Caki2 (cell line): ENCODE measurements around the gene TYW1. TPM values are rescaled to one million over a fixed set of nuclear protein-coding genes. Genes with fewer than 3 reads are reported as not detected.
"Not testable (repeated sequence)": the region's sequence is repeated elsewhere in the genome, so short reads cannot be mapped to it uniquely, and the experiment has no call there.

Experiments used
- DNase-seq: peaks from one replicate; pipeline ENCODE4 v3.0.0-alpha.2; 2015; ENCODE audit warnings: low read depth
- in situ Hi-C: cut with HindIII; loops from 2 replicates; pipeline ENCODE4 v1.10.0; 2016; ENCODE audit warnings: low sequenced_read_pairs, low pct_unique_long_range_greater_than_20kb, mixed read lengths
- total RNA-seq: library from RNA; depleted of rRNA; stranded (reverse); fragments of >200 nt; shearing (Covaris generic); gene quantifications from 2 replicates; pipeline ENCODE4 v1.2.3, GENCODE V29; 2014; ENCODE audit warnings: low replicate concordance

The TYW1 gene
- total RNA-seq, 1 experiment from 2014 or later: 20.3 TPM

DNA sequence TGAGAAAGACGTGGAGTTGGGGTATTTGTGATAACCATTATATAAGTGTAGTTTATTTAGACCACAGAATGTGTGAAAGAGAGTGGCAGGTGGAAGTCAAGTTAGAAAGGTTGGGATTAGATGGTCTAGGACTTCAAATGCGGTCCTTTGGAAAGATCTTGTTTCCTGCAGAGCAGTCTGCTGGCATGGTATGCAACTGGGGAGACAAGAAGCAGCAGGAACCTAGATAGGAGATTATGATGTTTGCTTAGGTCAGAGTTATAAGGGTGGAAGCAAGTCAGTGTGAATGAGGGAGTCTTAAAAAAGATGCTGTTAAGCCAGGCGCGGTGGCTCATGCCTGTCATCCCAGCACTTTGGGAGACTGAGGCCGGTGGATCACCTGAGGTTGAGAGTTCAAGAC, 102.8 kb downstream of the TYW1 start:
- DNase-seq, in situ Hi-C loops: not testable (repeated sequence)

DNA sequence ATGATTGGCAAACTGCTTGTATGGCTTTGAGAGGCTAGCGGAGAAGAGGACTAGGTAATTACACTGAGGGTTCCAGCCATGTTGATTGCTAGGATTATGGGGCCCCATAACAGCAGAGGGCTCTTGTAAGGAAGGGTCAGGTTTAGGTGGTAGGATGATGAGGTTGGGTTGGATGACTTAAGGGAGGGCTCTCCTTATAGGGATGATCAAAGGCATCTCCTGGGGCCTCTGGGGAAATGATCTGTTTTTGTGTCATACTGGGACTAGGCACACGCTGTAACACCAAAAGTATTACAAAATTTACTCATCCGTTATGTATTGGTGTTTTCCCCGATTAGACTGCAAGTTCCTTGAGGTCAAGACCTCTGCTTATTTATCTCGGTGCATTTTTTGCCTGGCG, 103.4 kb downstream of the TYW1 start:
- DNase-seq, in situ Hi-C loops: not testable (repeated sequence)

DNA sequence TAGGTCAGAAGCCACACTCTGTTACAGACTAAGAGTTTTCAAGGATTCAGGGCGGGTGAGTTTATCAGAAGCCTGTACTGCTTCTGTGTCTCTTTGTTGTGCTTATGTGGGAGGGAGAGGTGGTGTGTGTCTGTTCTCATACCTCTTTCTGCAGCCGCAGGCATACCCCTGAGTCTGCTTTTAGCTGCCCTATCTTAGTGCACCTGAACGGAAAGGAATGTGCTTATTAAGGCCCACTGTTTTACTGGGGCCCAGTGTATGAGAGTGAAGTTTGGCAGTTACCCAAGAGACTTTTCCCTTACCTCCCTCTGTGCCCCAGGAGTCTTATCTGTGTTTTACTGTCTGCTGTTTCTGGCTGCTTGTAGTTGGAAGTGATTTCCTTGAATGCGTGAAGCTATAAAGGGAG, 104.3 kb downstream of the TYW1 start:
- in situ Hi-C loops: no loop called here
- DNase-seq: no peak

DNA sequence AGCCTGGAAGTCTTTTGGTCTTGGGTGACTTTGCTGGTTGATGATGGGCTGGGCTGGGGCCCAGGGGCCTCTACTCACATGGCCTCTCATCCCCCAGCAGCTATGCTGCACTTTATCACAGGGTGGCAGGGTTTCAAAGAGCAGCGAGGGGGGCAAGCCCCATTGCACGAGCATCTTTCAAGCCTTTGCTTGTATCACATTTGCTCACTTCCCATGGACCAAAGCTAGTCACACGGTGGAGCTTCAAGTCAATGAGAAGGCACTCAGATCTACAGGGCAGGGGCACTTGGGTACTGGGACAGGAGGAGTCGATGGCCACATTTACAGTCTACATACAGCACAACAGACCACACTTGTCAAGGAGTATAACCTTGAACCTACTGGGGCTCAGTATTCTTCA, 108.3 kb downstream of the TYW1 start:
- in situ Hi-C loops, DNase-seq: not testable (repeated sequence)

DNA sequence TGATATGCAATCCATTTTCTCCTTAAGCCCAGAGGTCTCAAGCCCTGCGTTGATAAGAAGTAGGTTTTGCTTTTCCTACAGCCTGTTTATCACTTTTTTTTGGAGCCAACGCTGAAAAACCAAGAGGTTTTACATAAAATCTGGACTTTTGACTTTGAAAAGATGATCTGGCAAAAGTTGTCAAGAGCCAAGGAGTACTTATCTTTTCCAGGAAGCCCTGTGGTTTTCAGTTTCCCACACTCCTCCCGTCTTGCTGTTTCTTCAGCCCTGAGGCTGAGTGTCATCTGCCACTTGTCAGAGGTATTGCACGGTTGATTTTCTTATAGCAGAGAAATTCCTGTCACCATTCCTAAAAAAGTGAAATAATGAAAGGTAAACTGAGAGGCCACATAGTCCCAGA, 108.7 kb downstream of the TYW1 start:
- in situ Hi-C loops: no loop called here
- DNase-seq: no peak

DNA sequence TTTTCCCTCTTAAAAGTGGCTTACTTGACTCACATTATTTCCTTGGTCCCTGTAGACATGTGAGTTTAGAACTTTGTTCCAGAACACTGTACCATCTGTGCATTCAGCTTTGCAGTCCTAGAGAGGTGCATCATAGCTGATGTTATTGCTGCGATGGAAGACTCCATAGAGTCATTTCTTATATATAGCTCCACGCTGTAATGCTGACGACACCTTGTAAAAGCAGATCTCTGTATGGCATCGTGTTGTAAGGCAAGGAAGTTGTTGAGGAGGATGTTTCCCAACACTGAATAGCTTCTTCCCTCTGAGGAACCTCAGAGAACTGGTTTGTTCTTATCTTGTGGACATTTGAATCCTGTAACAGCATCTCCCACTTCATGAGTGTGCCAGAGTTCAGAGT, 109.6 kb downstream of the TYW1 start:
- DNase-seq, in situ Hi-C loops: not testable (repeated sequence)

DNA sequence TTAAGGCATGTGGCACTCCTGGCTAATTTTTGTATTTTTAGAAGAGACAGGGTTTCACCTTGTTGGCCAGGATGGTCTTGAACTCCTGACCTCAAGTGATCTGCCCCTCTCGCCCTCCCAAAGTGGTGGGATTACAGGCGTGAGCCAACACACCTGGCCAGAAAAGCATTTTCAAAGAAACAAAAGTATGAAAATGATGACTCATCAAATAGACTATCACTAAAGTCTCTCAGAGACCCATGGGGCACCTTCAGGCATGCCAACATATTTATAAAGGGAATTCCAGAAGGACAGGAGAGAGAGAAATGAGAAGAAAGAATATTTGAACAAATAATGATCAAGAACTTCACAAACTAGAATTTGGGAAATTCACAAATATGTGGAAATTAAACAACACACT, 114.7 kb downstream of the TYW1 start:
- DNase-seq, in situ Hi-C loops: not testable (repeated sequence)

DNA sequence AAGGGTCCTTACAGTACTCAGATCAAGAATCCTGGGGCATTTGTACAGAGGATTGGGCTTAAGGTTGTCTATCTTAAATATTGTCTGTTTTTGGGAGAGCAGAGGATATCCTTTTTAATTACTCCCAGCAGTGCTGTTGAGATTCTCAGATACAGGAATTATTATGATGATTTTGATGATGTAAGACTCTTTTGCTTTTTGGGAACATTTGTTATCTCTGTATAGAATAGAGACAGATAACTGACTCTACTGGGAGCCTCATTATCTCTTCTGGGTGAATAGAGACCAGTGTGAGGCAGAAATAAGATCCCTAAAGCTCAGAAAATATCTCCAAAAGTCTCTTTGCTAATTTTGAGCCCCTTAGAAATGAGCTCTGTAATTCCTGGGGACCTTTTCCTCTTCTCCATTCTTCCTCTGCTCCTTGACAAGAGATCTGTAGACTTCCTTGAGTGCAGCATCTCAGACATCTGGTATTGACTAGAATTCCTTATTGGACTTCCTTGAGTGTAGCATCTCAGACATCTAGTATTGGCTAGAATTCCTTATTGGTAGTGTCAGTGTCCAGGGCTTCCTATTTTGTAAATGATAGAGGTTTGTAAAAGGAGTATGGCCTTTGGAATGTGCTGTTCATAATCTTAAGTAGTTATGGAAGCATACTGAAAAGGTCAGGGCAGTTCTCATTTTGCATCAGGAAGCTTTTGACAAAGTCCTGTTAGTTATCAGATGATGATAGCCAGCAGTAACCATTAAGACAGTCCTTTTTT, 118.0 kb downstream of the TYW1 start:
- DNase-seq, in situ Hi-C loops: not testable (repeated sequence)

DNA sequence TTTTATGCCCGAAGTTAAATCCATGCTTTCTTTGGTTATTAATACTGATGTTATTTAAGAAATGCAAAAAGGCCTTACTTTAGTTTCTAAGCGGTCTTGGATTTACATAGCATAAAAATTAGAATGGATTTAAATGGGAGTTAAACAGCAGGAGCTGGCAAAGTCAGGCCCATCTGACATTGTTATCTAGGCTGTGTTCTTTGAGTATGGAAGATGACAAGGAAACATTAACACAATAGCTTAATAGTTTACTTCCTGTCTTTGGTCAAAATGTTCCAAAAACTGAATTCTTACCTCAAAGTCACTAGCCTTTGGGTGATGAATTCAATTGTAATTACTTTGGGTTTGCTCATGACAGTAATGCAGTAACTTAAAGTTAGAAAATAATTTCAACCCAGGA, 123.9 kb downstream of the TYW1 start:
- in situ Hi-C loops, DNase-seq: not testable (repeated sequence)

DNA sequence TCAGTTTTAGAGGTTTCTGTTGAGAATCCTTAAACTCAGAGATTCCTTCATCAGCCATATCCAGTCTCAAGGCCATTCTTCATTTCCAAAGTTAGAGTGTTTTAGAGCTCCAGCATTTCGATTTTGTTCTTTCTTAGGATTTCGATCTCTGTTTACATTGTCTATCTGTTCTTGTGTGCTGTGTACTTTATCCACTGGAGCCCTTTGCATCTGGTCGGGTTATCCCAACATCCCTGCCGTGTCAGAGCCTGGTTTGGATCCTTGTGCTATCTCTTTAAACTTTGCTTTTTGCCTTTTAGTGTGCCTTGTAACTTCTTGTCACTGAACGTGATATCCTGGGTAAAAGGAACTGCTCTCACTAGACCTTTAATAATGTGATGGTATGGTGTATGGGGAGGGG, 131.6 kb downstream of the TYW1 start:
- in situ Hi-C loops, DNase-seq: not testable (repeated sequence)

DNA sequence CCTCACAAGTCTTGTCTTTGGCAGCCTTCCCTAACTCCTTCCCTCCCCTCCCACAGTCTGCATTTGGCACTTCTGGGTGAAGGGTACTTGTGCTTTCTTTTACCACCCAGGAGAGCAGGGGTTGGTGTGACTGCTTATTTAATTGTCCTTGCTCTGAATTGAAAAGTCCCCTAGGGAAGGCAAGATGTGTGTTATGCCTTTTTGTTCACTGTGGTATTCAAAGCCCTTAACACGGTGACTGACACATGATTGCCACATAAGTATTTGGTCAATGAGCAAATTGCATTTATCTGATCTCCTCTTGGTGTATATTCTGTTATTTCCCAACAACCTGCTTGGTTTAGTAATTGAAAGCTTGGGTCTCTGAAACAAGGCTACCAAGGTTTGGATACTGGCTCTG, 134.1 kb downstream of the TYW1 start:
- DNase-seq, in situ Hi-C loops: not testable (repeated sequence)

DNA sequence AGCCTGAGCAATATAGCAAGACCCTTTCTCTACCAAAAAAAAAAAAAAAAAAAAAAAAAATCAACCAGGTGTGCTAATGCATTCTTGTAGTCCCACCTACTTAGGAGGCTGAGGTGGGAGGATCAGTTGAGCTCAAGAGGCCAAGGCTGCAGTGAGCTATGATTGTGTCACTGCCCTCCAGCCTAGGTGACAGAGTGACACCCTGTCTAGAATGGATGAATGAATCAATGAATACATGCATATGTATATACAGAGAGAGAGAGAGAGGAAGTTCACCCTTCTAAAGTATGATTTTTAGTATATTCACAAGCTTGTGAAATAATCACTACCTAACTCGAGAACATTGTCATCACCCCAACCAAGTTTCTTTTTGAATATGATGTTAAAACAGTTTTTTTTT, 138.3 kb downstream of the TYW1 start:
- in situ Hi-C loops, DNase-seq: not testable (repeated sequence)

DNA sequence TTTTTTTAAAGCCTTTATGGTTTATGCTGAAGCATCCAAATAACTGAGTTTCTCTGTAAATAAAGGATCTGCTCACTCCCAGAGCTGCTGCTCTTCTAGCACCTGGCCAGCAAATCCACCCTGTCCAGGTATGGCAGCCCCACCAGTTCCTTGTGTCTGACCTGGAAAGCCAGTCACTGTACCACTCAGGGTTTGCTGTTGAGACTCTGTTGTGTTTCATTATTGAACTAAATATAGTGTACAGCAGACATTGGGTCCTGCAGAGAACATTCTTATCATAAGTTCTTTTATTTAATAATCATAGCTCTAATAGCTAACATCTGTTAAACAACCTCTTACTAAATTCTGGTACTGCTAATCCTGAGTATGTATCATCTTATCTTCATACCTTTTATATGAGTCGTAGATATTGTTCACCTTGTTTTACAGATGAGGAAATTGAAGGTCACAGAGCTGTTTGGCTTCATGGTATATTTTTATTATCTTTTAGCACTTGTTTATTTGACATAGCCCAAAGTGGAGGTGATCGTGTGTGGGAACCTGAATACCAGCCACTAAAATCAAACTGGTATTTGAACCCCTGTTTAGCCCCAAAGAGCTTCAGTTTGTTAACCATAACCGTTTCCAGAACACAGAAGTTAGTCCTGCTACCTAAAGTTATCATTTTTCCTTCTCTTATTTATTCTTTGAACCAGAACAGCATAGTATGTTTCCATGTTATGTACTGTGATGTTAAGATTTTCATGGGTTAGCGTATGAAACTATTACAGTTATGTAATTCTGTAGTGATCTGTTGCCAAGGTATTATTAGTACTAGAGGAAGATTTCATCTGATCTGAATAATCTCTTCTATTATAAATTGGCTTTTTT, 139.2 kb downstream of the TYW1 start:
- in situ Hi-C loops: not testable (repeated sequence)

DNA sequence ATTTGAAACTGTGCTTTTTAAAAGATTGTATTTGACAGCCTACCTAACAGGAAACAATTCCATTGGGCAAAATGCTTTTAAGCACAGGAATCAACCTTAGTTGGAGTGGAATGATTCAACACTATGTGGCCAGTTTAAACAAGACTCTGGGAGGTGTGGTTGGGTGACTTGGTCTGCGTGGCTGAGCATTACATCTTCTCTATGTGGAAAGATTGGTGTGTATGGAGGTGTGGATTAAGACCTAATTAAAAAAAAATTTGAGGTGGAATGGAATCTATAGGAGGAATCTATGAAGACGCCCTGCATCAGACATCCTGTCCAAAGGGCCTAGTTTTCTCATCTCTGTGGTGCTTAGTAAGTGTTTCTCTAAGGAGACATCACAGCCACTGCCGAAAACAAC, 140.9 kb downstream of the TYW1 start:
- in situ Hi-C loops: not testable (repeated sequence)

More for the DNA sequence above, 139.2 kb downstream of the TYW1 start:
- DNase-seq: not testable (repeated sequence)

DNA sequence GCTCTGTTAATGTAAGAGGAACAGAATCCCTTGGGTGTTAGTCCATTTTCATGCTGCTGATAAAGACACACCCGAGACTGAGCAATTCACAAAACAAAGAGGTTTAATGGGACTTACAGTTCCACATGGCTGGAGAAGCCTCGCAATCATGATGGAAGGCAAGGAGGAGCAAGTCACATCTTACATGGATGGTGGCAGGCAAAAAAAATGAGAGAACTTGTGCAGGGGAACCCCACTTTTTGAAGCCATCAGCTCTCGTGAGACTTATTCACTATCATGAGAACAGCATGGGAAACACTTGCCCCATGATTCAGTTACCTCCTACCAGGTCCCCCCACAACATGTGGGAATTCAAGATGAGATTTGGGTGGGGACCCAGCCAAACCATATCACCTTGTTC, 143.2 kb downstream of the TYW1 start:
- DNase-seq, in situ Hi-C loops: not testable (repeated sequence)

More for the DNA sequence above, 140.9 kb downstream of the TYW1 start:
- not testable (repeated sequence) for DNase-seq

DNA sequence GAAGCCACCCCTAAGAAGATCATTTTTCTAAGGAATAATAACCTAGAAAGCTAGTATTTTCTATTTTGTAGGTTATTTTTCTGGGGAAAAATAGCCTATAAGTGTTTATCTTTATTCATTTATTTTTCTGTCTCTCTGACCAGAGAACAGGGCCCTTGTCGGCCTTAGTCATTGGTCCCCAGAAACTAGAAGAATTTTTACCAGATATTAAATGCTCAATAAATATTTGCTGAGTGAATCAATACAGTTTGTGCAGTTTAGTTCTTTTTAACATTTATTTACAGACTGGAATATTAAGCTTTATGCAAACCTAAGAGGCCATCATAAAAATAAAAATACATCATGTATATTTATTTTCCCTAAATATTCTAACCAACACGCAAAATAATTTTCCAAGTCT, 144.4 kb downstream of the TYW1 start:
- DNase-seq, in situ Hi-C loops: not testable (repeated sequence)

DNA sequence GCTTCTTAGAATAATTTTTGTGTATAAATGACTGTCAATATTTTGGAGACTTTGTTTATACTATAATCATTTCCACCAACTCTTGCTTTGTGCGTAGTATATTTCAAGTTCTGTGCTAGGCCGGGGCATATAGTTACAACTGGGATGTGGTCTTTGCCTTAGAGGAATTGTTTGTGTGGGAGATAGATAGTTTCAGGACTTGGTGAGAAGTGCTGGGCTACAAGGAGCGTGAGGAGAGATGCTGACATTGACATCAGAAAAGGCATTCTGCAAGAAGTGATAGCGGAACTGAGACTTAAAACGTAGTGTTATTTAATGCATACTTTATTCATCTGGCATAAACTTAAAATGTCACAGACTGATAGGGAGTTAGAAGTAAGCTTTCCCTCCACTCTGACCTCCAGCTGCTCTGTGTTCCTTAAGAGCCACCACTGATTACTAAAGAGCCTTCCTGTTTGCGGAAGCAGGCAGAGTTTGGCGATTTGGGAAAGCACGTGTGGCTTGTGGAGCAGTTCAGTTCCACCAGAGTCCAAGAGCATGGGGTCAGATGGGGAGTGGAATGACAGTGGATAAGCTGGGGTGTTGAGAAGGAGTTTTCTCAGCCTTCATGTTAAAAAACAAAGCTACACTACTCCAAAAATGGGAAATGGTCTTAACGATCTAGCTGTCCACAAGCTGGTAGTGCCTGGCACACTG, 146.6 kb downstream of the TYW1 start:
- DNase-seq, in situ Hi-C loops: not testable (repeated sequence)

DNA sequence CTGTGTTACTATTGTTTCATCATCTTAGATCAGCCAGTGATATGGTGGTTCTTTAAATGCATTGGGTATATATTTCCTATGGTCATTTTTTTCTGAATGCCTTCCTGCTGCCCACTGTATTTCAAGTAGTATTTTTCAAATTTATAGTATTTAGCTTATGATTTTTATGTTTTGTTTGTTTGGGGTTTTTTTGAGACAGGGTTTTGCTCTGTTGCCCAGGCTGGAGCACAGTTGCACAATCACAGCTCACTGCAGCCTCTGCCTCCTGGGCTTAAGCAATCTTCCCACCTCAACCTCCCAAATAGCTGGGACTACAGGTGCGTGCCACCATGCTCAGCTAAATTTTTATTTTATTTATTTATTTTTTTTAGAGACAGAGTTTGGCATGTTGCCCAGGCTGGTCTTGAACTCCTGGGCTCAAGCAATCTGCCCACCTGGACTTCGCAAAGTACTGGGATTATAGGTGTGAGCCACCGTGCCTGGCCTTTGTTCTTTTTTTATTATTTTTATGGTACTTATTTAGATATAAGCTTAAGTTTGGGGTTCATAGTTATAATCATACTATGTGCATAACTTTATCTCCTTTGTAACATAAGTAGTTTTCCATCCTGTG, 149.1 kb downstream of the TYW1 start:
- DNase-seq, in situ Hi-C loops: not testable (repeated sequence)
